HG02642 (cell line): Measurements from ENCODE around the gene MYO5B.
"Not testable (repeated sequence)": the region's sequence is repeated elsewhere in the genome, so short reads cannot be mapped to it uniquely, and the experiment has no call there.

Experiments
- ATAC-seq: cut with Tn5 transposase; IDR thresholded peaks from one replicate; pipeline ENCODE4 v1.9.1; 2021; ENCODE audit warnings: mild to moderate bottlenecking; ENCODE audit not compliant: unreplicated experiment, poor library complexity

The MYO5B gene

GRCh38 chr18:49815927-49816326 is 379.0 kb downstream of the MYO5B start:
- ATAC-seq = no peak

- ATAC-seq = peak; percentile 32
Measured at GRCh38 chr18:49814147-49814499, 380.8 kb downstream of the MYO5B start.

GRCh38 chr18:49813319-49814146 is 381.4 kb downstream of the MYO5B start, which contains the start of gene ACAA2:
Gene ACAA2, minus strand, starts transcription at chr18:49813533. Its CDS starts 49 bp downstream, at chr18:49813484.
- peak; percentile 88 for ATAC-seq

GRCh38 chr18:49813069-49813318 is 382.0 kb downstream of the MYO5B start:
- peak; percentile 28 for ATAC-seq

- ATAC-seq = no peak
Measured at GRCh38 chr18:49812286-49813068, 382.5 kb downstream of the MYO5B start.

GRCh38 chr18:49811151-49811938 is 383.6 kb downstream of the MYO5B start:
- ATAC-seq = no peak

- ATAC-seq = not testable (repeated sequence)
Measured at GRCh38 chr18:49808553-49809191, 386.3 kb downstream of the MYO5B start.

- no peak for ATAC-seq
Measured at GRCh38 chr18:49804096-49804495, 390.9 kb downstream of the MYO5B start.

GRCh38 chr18:49802623-49803022 is 392.3 kb downstream of the MYO5B start:
- ATAC-seq = no peak

GRCh38 chr18:49800491-49800890 is 394.5 kb downstream of the MYO5B start:
- not testable (repeated sequence) for ATAC-seq

GRCh38 chr18:49799806-49800205 is 395.1 kb downstream of the MYO5B start:
- ATAC-seq = not testable (repeated sequence)

GRCh38 chr18:49798001-49798400 is 396.9 kb downstream of the MYO5B start:
- ATAC-seq = no peak

GRCh38 chr18:49795612-49796552 is 399.1 kb downstream of the MYO5B start:
- no peak for ATAC-seq

GRCh38 chr18:49794743-49795142 is 400.2 kb downstream of the MYO5B start:
- ATAC-seq = no peak

- not testable (repeated sequence) for ATAC-seq
Measured at GRCh38 chr18:49789560-49790134, 405.3 kb downstream of the MYO5B start.

GRCh38 chr18:49788327-49788898 is 406.5 kb downstream of the MYO5B start:
- ATAC-seq = no peak

- ATAC-seq = no peak
Measured at GRCh38 chr18:49786019-49786720, 408.8 kb downstream of the MYO5B start.
